GM12874 (cell line): Measurements from ENCODE around the gene VAC14.

ENCODE experiments used
- TF ChIP-seq, protein P1 (sequence below): IDR thresholded peaks from 2 replicates; pipeline ENCODE4 v1.5.1; 2011; ENCODE audit warnings: low read depth, mild to moderate bottlenecking, control low read depth, low read length, moderate library complexity; ENCODE audit not compliant: insufficient read depth

The VAC14 gene

DNA sequence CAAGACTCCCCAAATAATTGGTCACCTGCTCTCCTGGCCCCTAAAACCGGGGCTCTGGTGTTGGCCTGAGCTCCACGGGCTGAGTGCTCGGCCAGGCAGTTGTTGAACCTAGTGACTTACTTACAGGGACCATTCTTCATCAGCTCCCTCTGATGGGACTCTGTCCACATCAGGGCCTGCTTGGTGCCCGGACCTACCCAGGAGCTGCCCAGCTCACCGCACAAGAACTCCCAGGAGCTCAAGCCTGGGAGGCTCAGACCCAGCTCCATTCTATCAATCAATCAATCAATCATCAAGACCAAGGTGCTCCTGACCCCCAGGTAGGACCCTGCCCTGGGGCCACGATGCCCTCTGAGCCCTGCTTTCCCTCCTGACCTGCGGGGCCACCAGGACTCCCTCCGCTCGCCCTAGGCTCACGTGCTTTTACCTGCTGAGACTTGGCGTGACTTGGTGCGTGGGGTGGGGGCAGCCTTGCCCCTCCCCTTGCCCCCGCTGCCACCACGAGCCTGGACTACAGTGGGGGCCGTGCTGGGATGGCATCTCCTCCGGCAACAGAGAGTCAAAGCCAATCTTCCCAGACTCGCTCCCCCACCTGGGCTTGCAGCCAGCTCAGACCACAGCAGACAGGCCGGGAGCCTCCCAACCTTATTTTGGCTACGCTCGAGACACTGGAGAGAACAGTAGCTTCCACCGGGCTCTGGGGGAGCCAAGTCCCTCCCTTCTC lies 138.9 kb downstream of the VAC14 start:
- TF ChIP-seq, protein P1, sequence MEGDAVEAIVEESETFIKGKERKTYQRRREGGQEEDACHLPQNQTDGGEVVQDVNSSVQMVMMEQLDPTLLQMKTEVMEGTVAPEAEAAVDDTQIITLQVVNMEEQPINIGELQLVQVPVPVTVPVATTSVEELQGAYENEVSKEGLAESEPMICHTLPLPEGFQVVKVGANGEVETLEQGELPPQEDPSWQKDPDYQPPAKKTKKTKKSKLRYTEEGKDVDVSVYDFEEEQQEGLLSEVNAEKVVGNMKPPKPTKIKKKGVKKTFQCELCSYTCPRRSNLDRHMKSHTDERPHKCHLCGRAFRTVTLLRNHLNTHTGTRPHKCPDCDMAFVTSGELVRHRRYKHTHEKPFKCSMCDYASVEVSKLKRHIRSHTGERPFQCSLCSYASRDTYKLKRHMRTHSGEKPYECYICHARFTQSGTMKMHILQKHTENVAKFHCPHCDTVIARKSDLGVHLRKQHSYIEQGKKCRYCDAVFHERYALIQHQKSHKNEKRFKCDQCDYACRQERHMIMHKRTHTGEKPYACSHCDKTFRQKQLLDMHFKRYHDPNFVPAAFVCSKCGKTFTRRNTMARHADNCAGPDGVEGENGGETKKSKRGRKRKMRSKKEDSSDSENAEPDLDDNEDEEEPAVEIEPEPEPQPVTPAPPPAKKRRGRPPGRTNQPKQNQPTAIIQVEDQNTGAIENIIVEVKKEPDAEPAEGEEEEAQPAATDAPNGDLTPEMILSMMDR: no peak

DNA sequence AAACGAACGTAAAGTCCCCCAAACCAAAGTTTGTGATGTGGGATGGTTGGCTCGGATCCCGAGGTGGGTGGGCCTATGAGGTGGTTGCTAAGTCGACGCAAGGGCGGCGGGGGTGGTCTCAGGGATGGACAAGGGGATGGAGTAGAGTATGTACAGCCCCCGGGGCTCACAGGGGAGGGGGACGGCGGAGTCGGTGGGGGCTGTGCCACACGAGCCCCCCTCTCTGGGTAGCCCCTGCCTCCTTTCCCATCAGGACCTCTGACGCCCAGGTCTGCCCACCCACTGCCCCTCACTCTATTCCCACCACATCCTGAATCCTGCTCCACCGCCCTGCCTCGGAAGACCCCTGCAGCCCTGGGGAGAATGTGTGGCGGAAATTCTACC lies 139.4 kb downstream of the VAC14 start:
- TF ChIP-seq, protein P1: no peak

DNA sequence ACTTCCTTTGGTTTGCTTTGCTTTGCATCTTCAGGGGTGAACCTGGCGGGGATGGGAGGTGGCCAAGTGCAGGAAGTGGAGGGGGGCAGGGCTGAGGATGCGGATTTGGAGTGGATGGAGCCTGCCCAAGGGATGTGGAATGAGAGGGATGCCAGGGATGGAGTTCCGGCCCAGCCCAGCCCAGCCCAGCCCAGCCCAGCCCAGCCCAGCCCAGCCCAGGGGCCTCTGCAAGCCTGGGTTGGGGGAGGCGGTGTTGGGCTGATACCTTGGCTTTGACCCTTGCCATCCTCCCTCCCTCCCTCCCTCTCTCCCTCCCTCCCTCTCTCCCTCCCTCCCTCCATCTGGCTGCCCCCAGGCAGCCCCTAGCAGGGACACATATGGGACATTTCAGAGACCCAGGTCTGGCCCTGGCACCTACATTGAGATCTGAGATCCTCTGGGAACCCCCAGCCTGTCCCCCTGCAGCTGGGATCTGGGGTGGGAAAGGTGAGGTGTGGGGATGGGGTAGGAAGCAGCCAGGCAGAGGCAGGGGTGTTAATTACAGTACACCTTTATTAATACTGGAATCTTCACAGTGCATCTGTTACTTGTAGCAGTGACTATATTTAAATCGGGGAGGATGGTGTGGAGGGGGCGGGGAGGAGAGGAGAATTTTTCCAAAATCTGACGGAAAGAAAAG lies 140.1 kb downstream of the VAC14 start:
- TF ChIP-seq, protein P1: no peak

DNA sequence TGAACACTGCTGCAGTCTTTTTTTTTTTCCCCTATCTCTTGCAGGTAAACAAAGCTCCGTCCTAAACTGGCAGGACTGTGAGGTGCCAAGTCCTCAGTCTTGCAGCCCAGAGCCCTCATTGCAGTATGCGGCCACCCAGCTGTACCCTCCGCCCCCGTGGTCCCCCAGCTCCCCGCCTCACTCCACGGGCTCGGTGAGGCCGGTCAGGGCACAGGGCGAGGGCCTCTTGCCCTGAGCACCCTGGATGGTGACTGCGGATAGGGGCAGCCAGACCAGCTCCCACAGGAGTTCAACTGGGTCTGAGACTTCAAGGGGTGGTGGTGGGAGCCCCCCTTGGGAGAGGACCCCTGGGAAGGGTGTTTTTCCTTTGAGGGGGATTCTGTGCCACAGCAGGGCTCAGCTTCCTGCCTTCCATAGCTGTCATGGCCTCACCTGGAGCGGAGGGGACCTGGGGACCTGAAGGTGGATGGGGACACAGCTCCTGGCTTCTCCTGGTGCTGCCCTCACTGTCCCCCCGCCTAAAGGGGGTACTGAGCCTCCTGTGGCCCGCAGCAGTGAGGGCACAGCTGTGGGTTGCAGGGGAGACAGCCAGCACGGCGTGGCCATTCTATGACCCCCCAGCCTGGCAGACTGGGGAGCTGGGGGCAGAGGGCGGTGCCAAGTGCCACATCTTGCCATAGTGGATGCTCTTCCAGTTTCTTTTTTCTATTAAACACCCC lies 140.8 kb downstream of the VAC14 start:
- TF ChIP-seq, protein P1: no peak

DNA sequence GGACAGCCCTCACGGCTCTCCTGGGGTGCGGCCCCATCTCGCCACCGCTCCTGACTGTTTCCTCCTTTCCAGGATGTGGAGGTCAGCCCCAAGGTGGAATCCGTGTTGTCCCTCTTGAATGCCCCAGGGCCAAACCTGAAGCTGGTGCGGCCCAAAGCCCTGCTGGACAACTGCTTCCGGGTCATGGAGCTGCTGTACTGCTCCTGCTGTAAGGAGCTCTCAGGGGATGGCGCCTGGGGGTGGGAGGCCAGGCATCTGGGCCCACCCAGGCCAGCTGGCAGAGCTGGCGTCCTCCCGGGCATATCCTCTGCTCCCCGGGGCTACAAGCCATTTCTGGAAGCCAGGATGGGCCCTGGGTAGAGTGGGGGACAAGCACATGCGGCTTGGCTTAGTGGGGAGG lies 141.4 kb downstream of the VAC14 start:
- TF ChIP-seq, protein P1: no peak

DNA sequence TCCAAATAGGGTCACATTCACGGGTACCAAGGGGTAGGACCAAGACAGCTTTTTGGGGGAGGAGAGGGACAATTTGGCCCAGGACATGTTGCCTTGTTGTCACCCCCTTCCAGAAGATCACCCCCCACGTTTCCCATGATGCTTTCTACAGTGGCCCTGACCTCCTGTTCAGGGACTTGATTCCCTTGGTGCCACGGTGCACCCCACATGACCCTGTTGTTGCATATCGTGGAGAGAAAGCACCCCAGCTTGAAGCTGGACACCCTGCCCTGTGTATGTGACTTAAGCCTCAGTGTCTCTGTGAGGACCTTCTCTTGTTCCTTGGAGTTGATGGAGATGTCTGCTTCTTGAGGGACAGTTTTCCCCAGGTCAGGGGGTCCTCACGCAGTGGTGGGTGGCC lies 142.0 kb downstream of the VAC14 start:
- TF ChIP-seq, protein P1: no peak

DNA sequence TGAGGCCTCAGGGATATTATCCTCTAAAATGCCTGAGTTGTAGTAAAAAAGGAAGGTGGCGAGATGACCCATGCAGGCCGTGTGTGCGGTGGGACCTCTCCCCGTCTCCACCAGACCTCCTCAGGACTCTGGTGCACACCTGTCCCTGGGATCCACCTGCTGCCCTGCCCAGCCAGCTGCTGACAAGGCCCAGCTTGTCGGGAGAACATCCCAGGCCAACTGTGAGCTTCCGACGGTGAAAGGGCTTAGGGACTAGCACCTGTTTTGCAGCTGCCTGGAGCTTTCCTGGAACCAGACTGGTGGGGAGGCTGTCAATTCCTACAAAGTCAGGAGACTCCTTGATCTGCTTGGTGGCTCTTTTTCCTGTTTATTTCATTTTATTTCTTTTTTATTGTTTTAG lies 143.0 kb downstream of the VAC14 start:
- TF ChIP-seq, protein P1: no peak
